Caco-2 (cell line): ENCODE data around the gene KCMF1. TPM values are rescaled to one million over a fixed set of nuclear protein-coding genes. Genes with fewer than 3 reads are reported as not detected.
A peak's percentile ranks its signal among the peaks of the same experiment; 100 is the strongest.

ENCODE experiments used
- BruUV-seq: library from RNA; stranded (reverse); fragments of 400-500 nt; replicated peaks from 2 replicates; lab custom pipeline; 2021; lab: Mats Ljungman, UMichigan
- CTCF ChIA-PET: fragments of 300-600 bp; sonication (Branson Sonifier 250); formaldehyde crosslinking; loops from one replicate; lab custom pipeline; 2022; ENCODE audit warnings: antibody characterized with exemption; lab: Charles Lee
- POLR2A ChIA-PET: fragments of 300-600 bp; sonication (Branson Sonifier 250); formaldehyde crosslinking; loops from one replicate; lab custom pipeline; 2022; ENCODE audit warnings: antibody characterized with exemption; lab: Charles Lee
- DNase-seq, 2 experiments: peaks; one replicate each; pipeline versions ENCODE4 v3.0.0 to v3.0.0-alpha.2; 2020 to 2022
- H3K27me3 ChIP-seq: replicated peaks from 2 replicates; pipeline ENCODE4 v1.6.0; 2011; ENCODE audit warnings: low read length; ENCODE audit not compliant: control insufficient read depth, insufficient read depth
- H3K36me3 ChIP-seq: 2 replicates; pipeline ENCODE4 v1.5.1; 2011; ENCODE audit warnings: low read length; ENCODE audit not compliant: control insufficient read depth, insufficient read depth
- H3K4me1 ChIP-seq: fragments of 250-450 bp; sonication (Bioruptor Pico); 2 replicates; pipeline ENCODE4 v1.5.1; 2020; ENCODE audit warnings: mild to moderate bottlenecking
- H3K4me3 ChIP-seq: 2 replicates; pipeline ENCODE4 v1.5.1; 2011; ENCODE audit warnings: low read depth, mild to moderate bottlenecking, control low read depth, low read length
- H3K9me3 ChIP-seq: fragments of 250-450 bp; sonication (Bioruptor Pico); 2 replicates; pipeline ENCODE4 v1.5.1; 2020; ENCODE audit warnings: mild to moderate bottlenecking, moderate library complexity
- H3K27ac Mint-ChIP-seq: one replicate; pipeline ENCODE4 v1.8.0; 2022; ENCODE audit warnings: mixed read lengths; ENCODE audit not compliant: unreplicated experiment
- H3K27me3 Mint-ChIP-seq: one replicate; pipeline ENCODE4 v1.8.0; 2022; ENCODE audit warnings: mixed read lengths; ENCODE audit not compliant: insufficient read depth, unreplicated experiment
- H3K36me3 Mint-ChIP-seq: one replicate; pipeline ENCODE4 v1.8.0; 2022; ENCODE audit warnings: mild to moderate bottlenecking, mixed read lengths; ENCODE audit not compliant: insufficient read depth, unreplicated experiment
- H3K4me1 Mint-ChIP-seq: one replicate; pipeline ENCODE4 v1.8.0; 2022; ENCODE audit warnings: low read depth, mixed read lengths; ENCODE audit not compliant: unreplicated experiment
- H3K4me3 Mint-ChIP-seq: one replicate; pipeline ENCODE4 v1.8.0; 2022; ENCODE audit warnings: mild to moderate bottlenecking, moderate library complexity, mixed read lengths; ENCODE audit not compliant: unreplicated experiment
- H3K9me3 Mint-ChIP-seq: one replicate; pipeline ENCODE4 v1.8.0; 2022; ENCODE audit warnings: mixed read lengths; ENCODE audit not compliant: unreplicated experiment
- intact Hi-C: fragments of 100-400 bp; cut with micrococcal nuclease; formaldehyde crosslinking; loops from one replicate; pipeline ENCODE4 v1.10.0; 2022; ENCODE audit not compliant: unreplicated experiment
- total RNA-seq: library from RNA; stranded (reverse); gene quantifications from 2 replicates; pipeline ENCODE4 v1.2.3, GENCODE V29; 2022
- TF ChIP-seq, protein P1 (sequence below), 2 experiments: fragments of 200-600 bp in 1 of 2; IDR thresholded peaks; 1 replicate in 1 of 2; 2 replicates in 1 of 2; pipeline versions ENCODE4 v1.5.1 to v1.8.0; 2011 to 2022; ENCODE audit warnings: antibody characterized with exemption in 1 of 2, control low read depth in 1 of 2, inconsistent platforms in 1 of 2, low read depth in 1 of 2, low read length in 1 of 2, mild to moderate bottlenecking in 1 of 2, moderate library complexity in 1 of 2; ENCODE audit not compliant: insufficient read depth in 1 of 2, severe bottlenecking in 1 of 2, unreplicated experiment in 1 of 2

Gene KCMF1
- total RNA-seq, 1 experiment from 2014 or later: 81.5 TPM

DNA sequence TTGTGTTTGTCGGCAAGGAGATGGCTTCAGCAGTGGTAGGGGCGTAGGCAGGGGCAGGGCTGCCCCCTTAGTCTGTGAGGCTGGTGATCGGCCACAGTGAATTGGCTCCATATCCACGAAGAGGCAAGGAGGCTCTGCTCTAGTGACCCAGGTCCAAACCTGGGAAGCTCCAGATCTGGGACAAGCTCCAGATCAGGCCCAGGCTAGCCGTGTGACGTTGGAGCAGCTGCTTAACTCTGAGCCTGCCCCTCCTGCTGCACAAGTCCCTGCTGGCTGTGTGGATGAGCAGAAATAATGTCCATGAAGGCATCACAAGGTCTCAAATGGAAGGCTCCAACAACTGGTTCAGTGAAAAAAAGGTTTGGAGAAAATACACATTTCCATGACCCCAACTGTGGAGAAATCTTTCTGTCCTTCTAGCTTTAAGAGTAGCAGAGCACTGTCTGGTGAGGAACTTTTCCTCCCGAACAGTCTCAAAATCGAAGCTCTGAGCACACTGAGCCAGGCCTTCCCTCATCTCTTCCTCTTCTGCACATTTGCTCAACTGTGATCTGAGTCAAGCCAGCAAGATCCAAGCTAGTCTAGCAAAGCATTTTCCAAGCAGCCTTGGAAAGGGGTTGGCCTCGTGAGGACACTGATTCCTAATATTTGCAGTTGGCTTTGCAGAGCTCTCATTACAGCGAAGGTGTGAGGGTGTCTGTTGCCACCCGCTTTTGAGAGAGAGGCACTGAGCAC is 95.2 kb downstream of the KCMF1 start:
- Mint-ChIP-seq H3K27me3 (peaks cover 2% of the 10 kb centered on the region), H3K36me3 (no peaks in the 10 kb centered on the region), H3K27ac (no peak overlapping the region), H3K9me3 (no peaks in the 10 kb centered on the region), H3K4me1 (no peaks in the 10 kb centered on the region), H3K4me3 (no peak overlapping the region)
- H3K36me3 ChIP-seq: no peaks in the 10 kb centered on the region
- DNase-seq: no peak
- CTCF ChIA-PET: interaction anchor here (0.8 to 3.0 kb wide), 8 partner anchors 12 to 234 kb away, joined by 3 to 38 read pairs (median 8); partner anchors contain the start of gene TCF7L1
- no TSS peak for BruUV-seq
- 0 out of 2 replicates have a peak, but pooled peaks cover 5% of the 10 kb centered on the region for H3K4me1 ChIP-seq
- H3K4me3 ChIP-seq: no peak overlapping the region
- no peaks in the 10 kb centered on the region for H3K27me3 ChIP-seq
- POLR2A ChIA-PET: interaction anchor here (0.6 kb wide), 3 partner anchors 12 to 472 kb away, joined by 3 to 5 read pairs (median 4); partner anchors contain the start of gene MAT2A
- TF ChIP-seq, protein P1, sequence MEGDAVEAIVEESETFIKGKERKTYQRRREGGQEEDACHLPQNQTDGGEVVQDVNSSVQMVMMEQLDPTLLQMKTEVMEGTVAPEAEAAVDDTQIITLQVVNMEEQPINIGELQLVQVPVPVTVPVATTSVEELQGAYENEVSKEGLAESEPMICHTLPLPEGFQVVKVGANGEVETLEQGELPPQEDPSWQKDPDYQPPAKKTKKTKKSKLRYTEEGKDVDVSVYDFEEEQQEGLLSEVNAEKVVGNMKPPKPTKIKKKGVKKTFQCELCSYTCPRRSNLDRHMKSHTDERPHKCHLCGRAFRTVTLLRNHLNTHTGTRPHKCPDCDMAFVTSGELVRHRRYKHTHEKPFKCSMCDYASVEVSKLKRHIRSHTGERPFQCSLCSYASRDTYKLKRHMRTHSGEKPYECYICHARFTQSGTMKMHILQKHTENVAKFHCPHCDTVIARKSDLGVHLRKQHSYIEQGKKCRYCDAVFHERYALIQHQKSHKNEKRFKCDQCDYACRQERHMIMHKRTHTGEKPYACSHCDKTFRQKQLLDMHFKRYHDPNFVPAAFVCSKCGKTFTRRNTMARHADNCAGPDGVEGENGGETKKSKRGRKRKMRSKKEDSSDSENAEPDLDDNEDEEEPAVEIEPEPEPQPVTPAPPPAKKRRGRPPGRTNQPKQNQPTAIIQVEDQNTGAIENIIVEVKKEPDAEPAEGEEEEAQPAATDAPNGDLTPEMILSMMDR (IDR thresholded peaks at IDR 0.05; ENCODE audit: insufficient read depth in 1 of 2, low read depth in 1 of 2, low read length in 1 of 2, severe bottlenecking in 1 of 2, unreplicated experiment in 1 of 2): no peak
- no peaks in the 10 kb centered on the region for H3K9me3 ChIP-seq
- intact Hi-C loops: loop anchor here (5.0 to 10.0 kb wide), 2 partner anchors 349 to 486 kb away; partner anchors contain the start of genes CAPG and SH2D6

DNA sequence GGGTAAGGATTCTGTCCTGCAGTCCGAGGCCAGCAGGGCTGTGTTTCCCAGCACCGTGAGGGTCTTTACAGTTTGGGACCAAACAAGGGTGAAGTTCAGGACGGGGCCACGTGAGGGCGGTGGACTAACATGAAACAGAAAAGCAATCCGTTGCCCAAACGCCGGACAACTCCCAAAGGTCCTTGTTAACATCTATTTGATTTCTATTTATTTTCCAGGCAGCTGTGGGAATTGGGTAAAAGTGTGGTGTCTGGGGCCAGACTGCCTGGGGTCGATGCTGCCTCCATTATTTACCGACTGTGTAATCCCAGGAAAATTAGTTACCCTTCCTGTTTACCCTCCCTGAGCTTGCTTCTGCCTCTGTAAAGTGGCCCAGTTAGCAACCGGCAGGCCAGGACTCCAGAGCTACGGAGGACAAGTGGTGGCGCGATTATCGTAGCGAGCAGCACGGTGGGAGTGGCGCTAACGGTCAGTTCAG is 96.0 kb downstream of the KCMF1 start:
- ChIA-PET POLR2A (interaction anchor here (0.6 kb wide), 1 partner anchor 219 kb away, joined by 3 read pairs; no protein-coding TSS in a partner anchor), CTCF (interaction anchor here (0.6 to 3.0 kb wide), 15 partner anchors 13 to 333 kb away, joined by 3 to 38 read pairs (median 4); partner anchors contain the start of gene TCF7L1)
- peak; percentile 83 to 85 for DNase-seq
- no peaks in the 10 kb centered on the region for H3K9me3 Mint-ChIP-seq
- H3K4me1 Mint-ChIP-seq: no peaks in the 10 kb centered on the region
- Histone ChIP-seq H3K4me3 (peak overlapping the region; percentile 30), H3K9me3 (no peaks in the 10 kb centered on the region), H3K4me1 (0 out of 2 replicates have a peak, but pooled peaks cover 5% of the 10 kb centered on the region), H3K36me3 (no peaks in the 10 kb centered on the region), H3K27me3 (no peaks in the 10 kb centered on the region)
- no TSS peak for BruUV-seq
- H3K27me3 Mint-ChIP-seq: peaks cover 2% of the 10 kb centered on the region
- TF ChIP-seq, protein P1 (IDR thresholded peaks at IDR 0.05; ENCODE audit: insufficient read depth in 1 of 2, low read depth in 1 of 2, low read length in 1 of 2, severe bottlenecking in 1 of 2, unreplicated experiment in 1 of 2): peak; percentile 88 to 91
- intact Hi-C loops: loop anchor here (1.0 to 10.0 kb wide), 5 partner anchors 65 to 485 kb away; partner anchors contain the start of genes CAPG and SH2D6
- H3K36me3 Mint-ChIP-seq: no peaks in the 10 kb centered on the region
- no peak overlapping the region for H3K27ac Mint-ChIP-seq
- peak overlapping the region; percentile 67 for H3K4me3 Mint-ChIP-seq

DNA sequence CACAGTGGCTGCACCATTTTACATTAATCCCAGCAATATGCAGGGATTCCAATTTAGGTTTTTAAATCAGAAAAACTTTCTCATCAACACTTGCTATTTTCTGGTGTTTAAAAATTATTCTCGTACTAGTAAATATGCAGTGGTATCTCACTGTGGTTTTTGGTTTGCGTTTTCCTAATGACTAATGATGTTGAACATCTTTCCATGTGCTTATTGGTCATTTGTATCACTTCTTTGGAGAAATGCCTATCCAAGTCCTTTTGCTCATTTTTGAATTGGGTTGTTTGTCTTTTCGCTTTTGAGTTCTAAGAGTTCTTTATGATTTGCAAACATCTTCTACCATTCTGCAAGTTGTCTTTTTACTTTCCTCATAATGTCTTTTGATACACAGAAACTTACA is 100.1 kb downstream of the KCMF1 start:
- Histone ChIP-seq H3K4me3 (no peak overlapping the region), H3K27me3 (no peaks in the 10 kb centered on the region), H3K36me3 (no peaks in the 10 kb centered on the region), H3K9me3 (no peaks in the 10 kb centered on the region), H3K4me1 (0 out of 2 replicates have a peak, but pooled peaks cover 5% of the 10 kb centered on the region)
- H3K27me3 Mint-ChIP-seq: peaks cover 8% of the 10 kb centered on the region
- POLR2A ChIA-PET: no interaction called here
- TF ChIP-seq, protein P1 (IDR thresholded peaks at IDR 0.05; ENCODE audit: insufficient read depth in 1 of 2, low read depth in 1 of 2, low read length in 1 of 2, severe bottlenecking in 1 of 2, unreplicated experiment in 1 of 2): no peak
- no peak for DNase-seq
- H3K27ac Mint-ChIP-seq: no peak overlapping the region
- no TSS peak for BruUV-seq
- no peaks in the 10 kb centered on the region for H3K9me3 Mint-ChIP-seq
- H3K36me3 Mint-ChIP-seq: no peaks in the 10 kb centered on the region
- H3K4me3 Mint-ChIP-seq: no peak overlapping the region
- peaks cover 1% of the 10 kb centered on the region for H3K4me1 Mint-ChIP-seq
- intact Hi-C loops: no loop called here
- CTCF ChIA-PET: no interaction called here
